ENCODE measurements around the gene RAPH1.

DNA sequence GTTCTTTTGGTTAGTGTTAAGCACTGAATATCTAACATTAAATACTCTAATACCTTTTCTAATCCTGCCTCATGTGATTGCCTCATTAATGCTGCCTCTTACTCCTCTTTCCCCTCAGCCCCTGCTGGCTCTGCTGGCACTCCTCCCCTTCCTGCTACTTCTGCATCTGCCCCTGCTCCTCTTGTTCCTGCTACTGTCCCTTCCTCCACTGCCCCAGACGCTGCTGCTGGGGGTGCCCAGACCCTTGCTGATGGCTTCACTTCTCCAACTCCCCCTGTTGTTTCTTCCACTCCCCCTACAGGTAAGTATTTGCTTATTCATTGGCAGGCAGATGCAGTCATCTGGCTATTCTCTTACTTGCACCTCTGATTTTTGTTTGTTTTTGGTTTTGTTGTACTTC is 138.4 kb downstream of the RAPH1 start:
- TF ChIP-seq, protein P1, sequence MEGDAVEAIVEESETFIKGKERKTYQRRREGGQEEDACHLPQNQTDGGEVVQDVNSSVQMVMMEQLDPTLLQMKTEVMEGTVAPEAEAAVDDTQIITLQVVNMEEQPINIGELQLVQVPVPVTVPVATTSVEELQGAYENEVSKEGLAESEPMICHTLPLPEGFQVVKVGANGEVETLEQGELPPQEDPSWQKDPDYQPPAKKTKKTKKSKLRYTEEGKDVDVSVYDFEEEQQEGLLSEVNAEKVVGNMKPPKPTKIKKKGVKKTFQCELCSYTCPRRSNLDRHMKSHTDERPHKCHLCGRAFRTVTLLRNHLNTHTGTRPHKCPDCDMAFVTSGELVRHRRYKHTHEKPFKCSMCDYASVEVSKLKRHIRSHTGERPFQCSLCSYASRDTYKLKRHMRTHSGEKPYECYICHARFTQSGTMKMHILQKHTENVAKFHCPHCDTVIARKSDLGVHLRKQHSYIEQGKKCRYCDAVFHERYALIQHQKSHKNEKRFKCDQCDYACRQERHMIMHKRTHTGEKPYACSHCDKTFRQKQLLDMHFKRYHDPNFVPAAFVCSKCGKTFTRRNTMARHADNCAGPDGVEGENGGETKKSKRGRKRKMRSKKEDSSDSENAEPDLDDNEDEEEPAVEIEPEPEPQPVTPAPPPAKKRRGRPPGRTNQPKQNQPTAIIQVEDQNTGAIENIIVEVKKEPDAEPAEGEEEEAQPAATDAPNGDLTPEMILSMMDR (IDR thresholded peaks at IDR 0.05) = peak in 3 of 4 experiments; percentile 5 to 32 (median 15)
- TF ChIP-seq POLR2A (IDR thresholded peaks at IDR 0.05) = no peak
- TF ChIP-seq POLR2AphosphoS5 (IDR thresholded peaks at IDR 0.05) = no peak
- no peak for TF ChIP-seq EP300 (IDR thresholded peaks at IDR 0.05)

Measured in gastroesophageal sphincter (tissue), 3 donors.